ENCODE data around the gene LRRC38. TPM values are rescaled to one million over a fixed set of nuclear protein-coding genes. Genes with fewer than 3 reads are reported as not detected.

LRRC38 gene
- total RNA-seq, 3 donors from 2014 or later, result not detected

- DNase-seq (no peak), ATAC-seq (no peak)
- no peak overlapping the region for H3K4me3 Mint-ChIP-seq
- no peaks in the 10 kb centered on the region for H3K36me3 Mint-ChIP-seq (ENCODE audit: insufficient read depth)
- no peaks in the 10 kb centered on the region for H3K4me1 Mint-ChIP-seq (ENCODE audit: low read depth)
- no peaks in the 10 kb centered on the region for H3K9me3 Mint-ChIP-seq
- peaks cover 19% of the 10 kb centered on the region for H3K27me3 Mint-ChIP-seq (ENCODE audit: low read depth)
Observed at GRCh38 chr1:13500806-13501205, 13.0 kb downstream of the LRRC38 start.

GRCh38 chr1:13499422-13499821 is 14.4 kb downstream of the LRRC38 start:
- peaks cover 19% of the 10 kb centered on the region for H3K27me3 Mint-ChIP-seq (ENCODE audit: low read depth)
- ATAC-seq (no peak), DNase-seq (no peak)
- H3K4me1 Mint-ChIP-seq (ENCODE audit: low read depth), result no peaks in the 10 kb centered on the region
- no peak overlapping the region for H3K4me3 Mint-ChIP-seq
- H3K36me3 Mint-ChIP-seq (ENCODE audit: insufficient read depth), result no peaks in the 10 kb centered on the region
- no peaks in the 10 kb centered on the region for H3K9me3 Mint-ChIP-seq

GRCh38 chr1:13498553-13498952 is 15.2 kb downstream of the LRRC38 start:
- H3K9me3 Mint-ChIP-seq, result no peaks in the 10 kb centered on the region
- peaks cover 15% of the 10 kb centered on the region for H3K27me3 Mint-ChIP-seq (ENCODE audit: low read depth)
- no peak for ATAC-seq
- no peaks in the 10 kb centered on the region for H3K4me1 Mint-ChIP-seq (ENCODE audit: low read depth)
- H3K4me3 Mint-ChIP-seq, result no peak overlapping the region
- H3K36me3 Mint-ChIP-seq (ENCODE audit: insufficient read depth), result no peaks in the 10 kb centered on the region
- no peak for DNase-seq

GRCh38 chr1:13495186-13495585 is 18.6 kb downstream of the LRRC38 start:
- Mint-ChIP-seq H3K9me3 (no peaks in the 10 kb centered on the region), H3K36me3 (ENCODE audit: insufficient read depth) (no peaks in the 10 kb centered on the region), H3K27me3 (ENCODE audit: low read depth) (peaks cover 13% of the 10 kb centered on the region), H3K4me1 (ENCODE audit: low read depth) (no peaks in the 10 kb centered on the region), H3K4me3 (no peak overlapping the region)
- DNase-seq (no peak), ATAC-seq (no peak)

DNA sequence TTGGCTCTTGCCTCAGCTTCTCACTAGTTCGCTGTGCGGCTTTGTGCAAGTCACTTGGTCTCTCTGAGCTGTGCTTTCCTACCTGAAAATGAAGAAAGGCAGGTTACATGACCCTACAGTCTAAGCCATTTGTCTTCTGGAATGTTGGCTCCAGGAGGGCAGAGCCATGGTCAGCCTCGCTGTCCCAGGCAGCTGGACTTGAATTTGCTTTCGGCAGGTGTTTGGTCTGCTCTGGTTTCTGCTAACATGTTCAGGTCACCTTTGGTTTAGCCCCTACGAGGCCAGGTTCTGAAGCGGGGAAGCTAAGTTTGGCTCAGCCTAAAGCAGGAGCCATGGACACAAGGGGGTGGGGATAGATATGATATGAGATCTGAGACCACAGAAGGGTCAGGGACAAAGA is 19.1 kb downstream of the LRRC38 start:
- Mint-ChIP-seq H3K9me3 (no peaks in the 10 kb centered on the region), H3K4me1 (ENCODE audit: low read depth) (no peaks in the 10 kb centered on the region), H3K4me3 (no peak overlapping the region), H3K27me3 (ENCODE audit: low read depth) (peaks cover 16% of the 10 kb centered on the region), H3K36me3 (ENCODE audit: insufficient read depth) (no peaks in the 10 kb centered on the region)
- DNase-seq (no peak), ATAC-seq (no peak)

DNA sequence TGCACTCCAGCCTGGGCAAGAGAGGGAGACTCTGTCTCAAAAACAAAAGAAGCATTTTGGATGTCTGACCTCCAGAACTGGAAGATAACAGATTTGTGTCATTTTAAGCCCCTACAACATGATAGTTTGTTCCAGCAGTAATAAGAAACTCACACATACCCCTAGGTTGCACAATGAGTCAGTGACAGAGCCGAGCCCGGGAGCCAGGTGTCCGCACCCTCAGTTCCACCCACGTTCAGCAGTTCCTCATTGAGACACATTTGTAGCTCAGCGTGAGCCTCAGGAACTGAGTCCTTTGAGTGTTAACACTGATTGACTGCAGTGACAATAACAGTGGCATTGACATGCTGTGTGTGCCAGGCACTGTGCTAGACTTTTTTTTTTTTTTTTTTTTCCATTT is 19.8 kb downstream of the LRRC38 start:
- DNase-seq (no peak), ATAC-seq (no peak)
- H3K36me3 Mint-ChIP-seq (ENCODE audit: insufficient read depth), result no peaks in the 10 kb centered on the region
- H3K4me3 Mint-ChIP-seq, result no peak overlapping the region
- peaks cover 17% of the 10 kb centered on the region for H3K27me3 Mint-ChIP-seq (ENCODE audit: low read depth)
- no peaks in the 10 kb centered on the region for H3K4me1 Mint-ChIP-seq (ENCODE audit: low read depth)
- H3K9me3 Mint-ChIP-seq, result no peaks in the 10 kb centered on the region

GRCh38 chr1:13492711-13493110 is 21.1 kb downstream of the LRRC38 start:
- no peak for ATAC-seq
- no peaks in the 10 kb centered on the region for H3K36me3 Mint-ChIP-seq (ENCODE audit: insufficient read depth)
- no peak for DNase-seq
- no peaks in the 10 kb centered on the region for H3K9me3 Mint-ChIP-seq
- no peak overlapping the region for H3K4me3 Mint-ChIP-seq
- H3K27me3 Mint-ChIP-seq (ENCODE audit: low read depth), result peaks cover 17% of the 10 kb centered on the region
- H3K4me1 Mint-ChIP-seq (ENCODE audit: low read depth), result no peaks in the 10 kb centered on the region

DNA sequence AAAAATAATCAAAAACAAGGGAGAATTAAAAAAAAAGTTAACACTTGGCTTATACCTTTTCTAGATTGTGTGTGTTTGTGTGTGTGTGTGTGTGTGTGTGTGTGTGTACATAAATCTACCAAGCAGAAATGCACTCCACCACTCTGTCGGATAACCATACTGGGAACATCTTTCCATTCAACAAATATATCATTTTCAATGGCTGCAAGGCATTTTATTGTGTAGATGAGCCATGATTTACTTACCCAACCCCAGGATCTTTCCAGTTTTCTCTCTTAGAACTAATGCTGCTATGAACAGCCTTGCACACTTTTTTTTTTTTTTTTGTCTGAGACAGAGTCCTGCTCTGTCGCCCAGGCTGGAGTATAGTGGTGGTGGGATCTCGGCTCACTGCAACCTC is 25.8 kb downstream of the LRRC38 start:
- DNase-seq (no peak), ATAC-seq (no peak)
- no peaks in the 10 kb centered on the region for H3K9me3 Mint-ChIP-seq
- peaks cover 15% of the 10 kb centered on the region for H3K27me3 Mint-ChIP-seq (ENCODE audit: low read depth)
- no peaks in the 10 kb centered on the region for H3K4me1 Mint-ChIP-seq (ENCODE audit: low read depth)
- no peaks in the 10 kb centered on the region for H3K36me3 Mint-ChIP-seq (ENCODE audit: insufficient read depth)
- no peak overlapping the region for H3K4me3 Mint-ChIP-seq

- no peaks in the 10 kb centered on the region for H3K36me3 Mint-ChIP-seq (ENCODE audit: insufficient read depth)
- ATAC-seq, result no peak
- DNase-seq, result no peak
- peaks cover 11% of the 10 kb centered on the region for H3K27me3 Mint-ChIP-seq (ENCODE audit: low read depth)
- no peaks in the 10 kb centered on the region for H3K4me1 Mint-ChIP-seq (ENCODE audit: low read depth)
- no peaks in the 10 kb centered on the region for H3K9me3 Mint-ChIP-seq
- no peak overlapping the region for H3K4me3 Mint-ChIP-seq
Observed at GRCh38 chr1:13487143-13487868, 26.5 kb downstream of the LRRC38 start.

GRCh38 chr1:13483946-13484345 is 29.9 kb downstream of the LRRC38 start:
- H3K36me3 Mint-ChIP-seq (ENCODE audit: insufficient read depth), result no peaks in the 10 kb centered on the region
- peaks cover 5% of the 10 kb centered on the region for H3K4me1 Mint-ChIP-seq (ENCODE audit: low read depth)
- no peak overlapping the region for H3K4me3 Mint-ChIP-seq
- DNase-seq (no peak), ATAC-seq (no peak)
- no peaks in the 10 kb centered on the region for H3K9me3 Mint-ChIP-seq
- H3K27me3 Mint-ChIP-seq (ENCODE audit: low read depth), result peaks cover 5% of the 10 kb centered on the region

GRCh38 chr1:13482600-13482999 is 31.2 kb downstream of the LRRC38 start:
- Mint-ChIP-seq H3K9me3 (no peaks in the 10 kb centered on the region), H3K27me3 (ENCODE audit: low read depth) (peaks cover 5% of the 10 kb centered on the region), H3K4me3 (no peak overlapping the region), H3K36me3 (ENCODE audit: insufficient read depth) (no peaks in the 10 kb centered on the region), H3K4me1 (ENCODE audit: low read depth) (peaks cover 5% of the 10 kb centered on the region)
- DNase-seq (no peak), ATAC-seq (no peak)

DNA sequence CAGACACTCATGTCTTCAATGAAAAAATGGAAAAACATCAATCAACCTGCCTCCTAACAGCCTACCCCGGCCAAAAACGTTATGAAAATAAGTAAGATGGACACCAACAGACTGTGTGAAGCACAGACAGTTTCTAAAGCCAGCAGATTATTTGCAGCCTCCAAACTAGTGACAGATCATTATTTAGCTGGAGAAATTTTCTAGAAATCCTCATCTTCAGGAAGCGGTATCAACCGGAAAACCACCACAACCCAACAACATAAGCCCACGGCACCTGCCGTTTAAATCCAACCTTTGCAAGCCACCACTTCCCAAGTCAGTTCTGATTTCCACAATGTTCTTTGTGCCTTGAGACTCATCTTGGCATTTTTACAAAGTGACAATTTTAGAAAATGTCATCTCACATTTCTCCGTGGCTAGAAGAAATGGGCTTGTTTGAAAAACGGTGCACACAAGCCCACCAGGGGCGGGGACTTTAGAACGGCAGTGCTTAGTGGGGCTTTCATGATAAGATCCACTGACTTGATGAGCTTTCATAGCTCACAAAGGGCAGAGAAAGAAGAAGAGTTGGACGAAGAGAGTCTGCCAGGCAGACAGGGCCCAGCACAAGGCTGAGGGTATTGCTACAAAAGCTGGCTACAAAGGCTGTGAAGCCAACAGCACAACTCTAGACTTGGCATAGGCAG is 34.5 kb downstream of the LRRC38 start:
- peaks cover 4% of the 10 kb centered on the region for H3K27me3 Mint-ChIP-seq (ENCODE audit: low read depth)
- no peak for ATAC-seq
- no peaks in the 10 kb centered on the region for H3K36me3 Mint-ChIP-seq (ENCODE audit: insufficient read depth)
- DNase-seq, result no peak
- no peak overlapping the region for H3K4me3 Mint-ChIP-seq
- H3K9me3 Mint-ChIP-seq, result no peaks in the 10 kb centered on the region
- peaks cover 5% of the 10 kb centered on the region for H3K4me1 Mint-ChIP-seq (ENCODE audit: low read depth)

- no peak for DNase-seq
- peaks cover 2% of the 10 kb centered on the region for H3K27me3 Mint-ChIP-seq (ENCODE audit: low read depth)
- H3K4me1 Mint-ChIP-seq (ENCODE audit: low read depth), result peaks cover 5% of the 10 kb centered on the region
- H3K9me3 Mint-ChIP-seq, result no peaks in the 10 kb centered on the region
- no peaks in the 10 kb centered on the region for H3K36me3 Mint-ChIP-seq (ENCODE audit: insufficient read depth)
- no peak overlapping the region for H3K4me3 Mint-ChIP-seq
- no peak for ATAC-seq
Observed at GRCh38 chr1:13478692-13479091, 35.1 kb downstream of the LRRC38 start.

DNA sequence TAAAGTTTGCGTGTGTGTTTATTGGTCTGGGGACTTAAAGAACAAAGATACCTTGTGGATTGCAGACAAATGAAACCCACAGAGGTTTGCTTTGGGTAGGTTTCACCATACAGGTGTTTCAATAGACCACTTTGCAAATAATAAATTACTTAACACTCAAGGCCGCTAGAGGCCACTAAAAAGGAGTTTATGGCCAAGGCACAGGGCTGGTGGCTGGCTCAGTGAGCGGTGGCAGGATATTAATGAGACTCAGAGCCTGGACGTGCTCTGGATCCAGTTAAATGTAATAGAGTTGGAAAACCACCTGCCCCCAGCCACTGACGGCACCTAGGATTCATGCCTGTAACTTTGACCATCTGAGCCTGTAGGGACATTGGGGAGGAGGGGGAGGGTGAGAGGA is 44.5 kb downstream of the LRRC38 start:
- no peaks in the 10 kb centered on the region for H3K36me3 Mint-ChIP-seq (ENCODE audit: insufficient read depth)
- H3K4me1 Mint-ChIP-seq (ENCODE audit: low read depth), result no peaks in the 10 kb centered on the region
- DNase-seq (no peak), ATAC-seq (no peak)
- H3K9me3 Mint-ChIP-seq, result no peaks in the 10 kb centered on the region
- H3K27me3 Mint-ChIP-seq (ENCODE audit: low read depth), result peaks cover 2% of the 10 kb centered on the region
- no peak overlapping the region for H3K4me3 Mint-ChIP-seq

- H3K4me1 Mint-ChIP-seq (ENCODE audit: low read depth), result no peaks in the 10 kb centered on the region
- H3K4me3 Mint-ChIP-seq, result no peak overlapping the region
- H3K27me3 Mint-ChIP-seq (ENCODE audit: low read depth), result no peaks in the 10 kb centered on the region
- H3K36me3 Mint-ChIP-seq (ENCODE audit: insufficient read depth), result no peaks in the 10 kb centered on the region
- DNase-seq, result no peak
- ATAC-seq, result no peak
- H3K9me3 Mint-ChIP-seq, result no peaks in the 10 kb centered on the region
Observed at GRCh38 chr1:13465515-13465914, 48.3 kb downstream of the LRRC38 start.
